BJ (cell line): ENCODE results near the gene CDK14. TPM values are rescaled to one million over a fixed set of nuclear protein-coding genes. Genes with fewer than 3 reads are reported as not detected.
"Not testable (repeated sequence)": the region's sequence is repeated elsewhere in the genome, so short reads cannot be mapped to it uniquely, and the experiment has no call there.

ENCODE experiments used
- CTCF ChIA-PET: fragments of 350-600 bp; formaldehyde crosslinking; extraction: SDS; loops from one replicate; lab custom pipeline; 2021; ENCODE audit warnings: antibody characterized with exemption, inconsistent platforms; lab: Yijun Ruan, JAX
- POLR2A ChIA-PET: fragments of 300-600 bp; sonication (Branson Sonifier 250); formaldehyde crosslinking; extraction: SDS; loops from one replicate; lab custom pipeline; 2021; ENCODE audit warnings: antibody characterized with exemption; lab: Charles Lee
- DNase-seq: peaks from one replicate; pipeline ENCODE4 v3.0.0-alpha.2; 2011; ENCODE audit warnings: low read depth
- H3K27me3 ChIP-seq: 2 replicates; pipeline ENCODE4 v1.6.0; 2011; ENCODE audit warnings: low read length; ENCODE audit not compliant: control insufficient read depth, insufficient read depth
- H3K36me3 ChIP-seq: 2 replicates; pipeline ENCODE4 v1.5.1; 2011; ENCODE audit warnings: low read length; ENCODE audit not compliant: control insufficient read depth, insufficient read depth
- H3K4me3 ChIP-seq: 2 replicates; pipeline ENCODE4 v1.5.1; 2011; ENCODE audit warnings: low read depth, mild to moderate bottlenecking, control low read depth, low read length
- CTCF ChIP-seq: IDR thresholded peaks from 2 replicates; pipeline ENCODE4 v1.5.1; 2011; ENCODE audit warnings: low read depth, mild to moderate bottlenecking, control low read depth, inconsistent platforms, low read length, moderate library complexity; ENCODE audit not compliant: insufficient read depth
- polyA plus RNA-seq: library from polyadenylated mRNA; depleted of rRNA; stranded (reverse); fragments of >200 nt; gene quantifications from 2 replicates; pipeline ENCODE4 v1.2.3, GENCODE V29; 2011

The CDK14 gene
- polyA plus RNA-seq, 1 experiment, result 6.7 TPM

- TF ChIP-seq CTCF, result no peak
- Histone ChIP-seq H3K27me3 (no peaks in the 10 kb centered on the region), H3K4me3 (no peak overlapping the region), H3K36me3 (no peaks in the 10 kb centered on the region)
- DNase-seq, result no peak
- ChIA-PET POLR2A (no interaction called here), CTCF (no interaction called here)
Observed at GRCh38 chr7:90752051-90752450, 155.9 kb downstream of the CDK14 start.

GRCh38 chr7:90755041-90755440 is 158.9 kb downstream of the CDK14 start:
- TF ChIP-seq CTCF, result no peak
- no peak for DNase-seq
- Histone ChIP-seq H3K27me3 (no peaks in the 10 kb centered on the region), H3K36me3 (no peaks in the 10 kb centered on the region), H3K4me3 (no peak overlapping the region)
- ChIA-PET POLR2A (no interaction called here), CTCF (no interaction called here)

- H3K4me3 ChIP-seq, result no peak overlapping the region
- DNase-seq, result no peak
- TF ChIP-seq CTCF, result no peak
- ChIA-PET POLR2A (interaction anchor here (0.8 kb wide), 1 partner anchor 81 kb away, joined by 8 read pairs; no protein-coding TSS in a partner anchor), CTCF (interaction anchor here (0.7 to 1.7 kb wide), 3 partner anchors 10 to 301 kb away, joined by 3 to 7 read pairs (median 3); no protein-coding TSS in a partner anchor)
- H3K36me3 ChIP-seq, result no peaks in the 10 kb centered on the region
- H3K27me3 ChIP-seq, result no peaks in the 10 kb centered on the region
Observed at GRCh38 chr7:90756366-90756765, 160.2 kb downstream of the CDK14 start.

GRCh38 chr7:90757565-90757950 is 161.4 kb downstream of the CDK14 start:
- CTCF ChIA-PET, result interaction anchor here (0.9 kb wide), 1 partner anchor 10 kb away, joined by 3 read pairs; no protein-coding TSS in a partner anchor

GRCh38 chr7:90758933-90759562 is 162.9 kb downstream of the CDK14 start:
- POLR2A ChIA-PET, result no interaction called here
- no peaks in the 10 kb centered on the region for H3K36me3 ChIP-seq
- CTCF ChIA-PET, result interaction anchor here (0.8 kb wide), 1 partner anchor 9 kb away, joined by 3 read pairs; no protein-coding TSS in a partner anchor
- TF ChIP-seq CTCF, result no peak
- H3K4me3 ChIP-seq, result no peak overlapping the region
- H3K27me3 ChIP-seq, result no peaks in the 10 kb centered on the region
- DNase-seq, result no peak

More at GRCh38 chr7:90757565-90757950, 161.4 kb downstream of the CDK14 start:
- H3K27me3 ChIP-seq, H3K36me3 ChIP-seq, POLR2A ChIA-PET, H3K4me3 ChIP-seq, DNase-seq: not testable (repeated sequence)
